ENCODE measurements around the gene FAM8A1.
"Not testable (repeated sequence)": the region's sequence is repeated elsewhere in the genome, so short reads cannot be mapped to it uniquely, and the experiment has no call there.

The FAM8A1 gene

GRCh38 chr6:17599877-17600526 lies at the start of gene FAM8A1:
FAM8A1 (plus strand) TSS chr6:17600302; CDS start chr6:17600410, 108 bp downstream.
- DNase-seq = peak; percentile 97

GRCh38 chr6:17551383-17551958 lies 48.6 kb upstream of the FAM8A1 start:
- no peak for DNase-seq

- no peak for DNase-seq
These were observed 47.2 kb upstream of the FAM8A1 start for GRCh38 chr6:17552861-17553260.

- DNase-seq = no peak
These were observed 44.1 kb upstream of the FAM8A1 start for GRCh38 chr6:17556014-17556413.

GRCh38 chr6:17562636-17563035 lies 37.5 kb upstream of the FAM8A1 start:
- no peak for DNase-seq

GRCh38 chr6:17565399-17565798 lies 34.7 kb upstream of the FAM8A1 start:
- DNase-seq = no peak

GRCh38 chr6:17574866-17575560 lies 25.1 kb upstream of the FAM8A1 start:
- no peak for DNase-seq

- DNase-seq = no peak
These were observed 23.0 kb upstream of the FAM8A1 start for GRCh38 chr6:17577059-17577458.

- DNase-seq = no peak
These were observed 19.5 kb upstream of the FAM8A1 start for GRCh38 chr6:17580518-17581048.

GRCh38 chr6:17581282-17581681 lies 18.8 kb upstream of the FAM8A1 start:
- not testable (repeated sequence) for DNase-seq

- DNase-seq = no peak
These were observed 16.3 kb upstream of the FAM8A1 start for GRCh38 chr6:17583811-17584210.

- DNase-seq = no peak
These were observed 15.8 kb upstream of the FAM8A1 start for GRCh38 chr6:17584241-17584803.

- peak; percentile 55 for DNase-seq
These were observed 14.2 kb upstream of the FAM8A1 start for GRCh38 chr6:17585766-17586490.

- not testable (repeated sequence) for DNase-seq
These were observed 13.5 kb upstream of the FAM8A1 start for GRCh38 chr6:17586623-17587022.

GRCh38 chr6:17588011-17588410 lies 12.1 kb upstream of the FAM8A1 start:
- DNase-seq = no peak

- DNase-seq = peak; percentile 91
These were observed 10.6 kb upstream of the FAM8A1 start for GRCh38 chr6:17589406-17590096.

- no peak for DNase-seq
These were observed 8.8 kb upstream of the FAM8A1 start for GRCh38 chr6:17591287-17591686.

GRCh38 chr6:17593246-17593645 lies 6.9 kb upstream of the FAM8A1 start:
- DNase-seq = no peak

- DNase-seq = no peak
These were observed 4.0 kb upstream of the FAM8A1 start for GRCh38 chr6:17596085-17596484.

- peak; percentile 77 for DNase-seq
These were observed 654 bp downstream of the FAM8A1 start for GRCh38 chr6:17600527-17601385.

- no peak for DNase-seq
These were observed 1.2 kb downstream of the FAM8A1 start for GRCh38 chr6:17601386-17601703.
